ENCODE data around the gene IKBKE. TPM values are rescaled to one million over a fixed set of nuclear protein-coding genes. Genes with fewer than 3 reads are reported as not detected.

The IKBKE gene
- polyA plus RNA-seq, 1 donor (not counting 4 experiments of a cell fraction or from before 2014, with no cell fraction given) = 8.9 TPM

DNA sequence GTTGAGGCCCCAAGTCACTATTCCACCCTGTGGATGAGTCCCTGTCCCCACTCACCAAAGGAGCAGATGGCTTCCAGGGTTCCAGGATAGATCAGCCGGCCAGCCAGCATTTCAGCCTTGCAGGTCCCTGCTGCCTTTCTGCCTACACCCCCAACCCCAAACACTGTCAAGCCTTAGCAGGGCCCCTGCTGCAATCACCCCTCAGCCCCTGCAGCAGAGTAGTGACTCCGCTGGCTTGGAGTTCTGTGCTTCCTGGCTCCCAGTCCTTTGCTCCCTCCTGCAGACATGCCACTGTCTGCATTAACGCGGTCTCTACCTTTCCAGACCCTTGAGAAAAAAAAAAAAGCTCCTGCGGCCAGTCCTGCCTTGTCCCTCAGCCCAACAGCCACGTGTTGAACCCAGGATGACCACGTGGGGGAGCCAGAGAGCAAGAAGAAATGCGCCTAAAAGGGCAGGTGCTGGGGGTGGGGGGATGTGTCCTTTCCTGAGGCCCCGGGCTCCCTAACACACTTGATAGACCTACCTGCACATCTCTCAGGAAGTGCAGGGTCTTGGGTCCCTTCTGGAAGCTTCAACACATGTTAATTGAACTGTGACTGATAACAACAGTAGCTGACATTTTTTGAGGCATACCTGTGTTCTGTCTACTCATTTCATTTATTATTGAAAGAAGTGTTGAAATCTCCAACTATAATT is 74.4 kb downstream of the IKBKE start:
- peaks cover 0 to 1% of the 10 kb centered on the region in 2 experiments for H3K36me3 ChIP-seq (ENCODE audit: control insufficient read depth in 2 of 2, extremely low read depth in 1 of 2, insufficient read depth in 2 of 2, low read length in 2 of 2)
- H3K27me3 ChIP-seq (ENCODE audit: control insufficient read depth, extremely low read depth, insufficient read depth, low read length) = no peaks in the 10 kb centered on the region
- H2AFZ ChIP-seq (ENCODE audit: control insufficient read depth, low read length) = no peak overlapping the region
- H3K27ac ChIP-seq (ENCODE audit: control insufficient read depth, insufficient read depth, low read length) = no peak overlapping the region
- no peaks in the 10 kb centered on the region for H3K9me3 ChIP-seq (ENCODE audit: control insufficient read depth, low read depth, low read length)
- FAIRE-seq (no peak), DNase-seq (ENCODE audit: low read depth, low spot score) (no peak)
- H3K4me1 ChIP-seq (ENCODE audit: control insufficient read depth, extremely low read depth, insufficient read depth, low read length) = peaks cover 3% of the 10 kb centered on the region
- no peaks in the 10 kb centered on the region for H3K9me1 ChIP-seq (ENCODE audit: control insufficient read depth, extremely low read depth, insufficient read depth, low read length)
- no peak overlapping the region for H3K4me2 ChIP-seq (ENCODE audit: control insufficient read depth, extremely low read depth, insufficient read depth, low read depth, low read length)
- H3K9ac ChIP-seq (ENCODE audit: control insufficient read depth, extremely low read depth, insufficient read depth, low read length) = no peak overlapping the region
- dilution Hi-C loops (cut with MboI; ENCODE audit: extremely low pct_ligation_motif_present, low sequenced_read_pairs) = no loop called here
- no peak overlapping the region for H3K4me3 ChIP-seq (ENCODE audit: control insufficient read depth in 2 of 3, extremely low read depth in 1 of 3, insufficient read depth in 2 of 3, low read depth in 1 of 3, low read length in 3 of 3)
- H3K79me2 ChIP-seq (ENCODE audit: control insufficient read depth, insufficient read depth, low read length) = no peaks in the 10 kb centered on the region
- H4K20me1 ChIP-seq (ENCODE audit: control insufficient read depth, extremely low read depth, insufficient read depth, low read length) = no peaks in the 10 kb centered on the region
- TF ChIP-seq CTCF (optimal IDR thresholded peaks at IDR 0.05 in 1 of 3, IDR thresholded peaks at IDR 0.05 in 1 of 3, conservative IDR thresholded peaks at IDR 0.05 in 1 of 3; ENCODE audit: extremely low read depth in 1 of 3, insufficient read depth in 2 of 3, low read length in 3 of 3) = peak; percentile 87
- no peak for TF ChIP-seq EZH2 (IDR thresholded peaks at IDR 0.05; ENCODE audit: low read length)

GRCh38 chr1:206545351-206545750 is 75.1 kb downstream of the IKBKE start:
- DNase-seq (ENCODE audit: low read depth, low spot score) (no peak), FAIRE-seq (no peak)
- H3K36me3 ChIP-seq (ENCODE audit: control insufficient read depth in 2 of 2, extremely low read depth in 1 of 2, insufficient read depth in 2 of 2, low read length in 2 of 2) = peaks cover 0 to under 1% of the 10 kb centered on the region in 2 experiments
- no peak overlapping the region for H3K4me3 ChIP-seq (ENCODE audit: control insufficient read depth in 2 of 3, extremely low read depth in 1 of 3, insufficient read depth in 2 of 3, low read depth in 1 of 3, low read length in 3 of 3)
- H4K20me1 ChIP-seq (ENCODE audit: control insufficient read depth, extremely low read depth, insufficient read depth, low read length) = no peaks in the 10 kb centered on the region
- H3K4me1 ChIP-seq (ENCODE audit: control insufficient read depth, extremely low read depth, insufficient read depth, low read length) = peaks cover 4% of the 10 kb centered on the region
- no peak overlapping the region for H3K9ac ChIP-seq (ENCODE audit: control insufficient read depth, extremely low read depth, insufficient read depth, low read length)
- H3K27ac ChIP-seq (ENCODE audit: control insufficient read depth, insufficient read depth, low read length) = no peak overlapping the region
- no peaks in the 10 kb centered on the region for H3K9me3 ChIP-seq (ENCODE audit: control insufficient read depth, low read depth, low read length)
- H3K9me1 ChIP-seq (ENCODE audit: control insufficient read depth, extremely low read depth, insufficient read depth, low read length) = no peaks in the 10 kb centered on the region
- no peaks in the 10 kb centered on the region for H3K79me2 ChIP-seq (ENCODE audit: control insufficient read depth, insufficient read depth, low read length)
- H3K4me2 ChIP-seq (ENCODE audit: control insufficient read depth, extremely low read depth, insufficient read depth, low read depth, low read length) = no peak overlapping the region
- dilution Hi-C loops (cut with MboI; ENCODE audit: extremely low pct_ligation_motif_present, low sequenced_read_pairs) = no loop called here
- no peaks in the 10 kb centered on the region for H3K27me3 ChIP-seq (ENCODE audit: control insufficient read depth, extremely low read depth, insufficient read depth, low read length)
- no peak for TF ChIP-seq CTCF (optimal IDR thresholded peaks at IDR 0.05 in 1 of 3, IDR thresholded peaks at IDR 0.05 in 1 of 3, conservative IDR thresholded peaks at IDR 0.05 in 1 of 3; ENCODE audit: extremely low read depth in 1 of 3, insufficient read depth in 2 of 3, low read length in 3 of 3)
- no peak overlapping the region for H2AFZ ChIP-seq (ENCODE audit: control insufficient read depth, low read length)

Small RNA genes within 50 kb of the gene (small RNA-seq; reads per million reads assigned to genes)
- gene MIR6769B (ENCODE audit: insufficient read length in 3 of 3, low read depth in 3 of 3, low replicate concordance in 1 of 3) = 0 to 0.25 (median 0) reads per million in 3 experiments

Other genes starting within 250 kb of the IKBKE start
- 2.1 to 2.5 TPM (median 2.4 TPM) in 3 replicates for gene RASSF5, start 37.1 kb downstream of the IKBKE start, polyA plus RNA-seq
- gene EIF2D, start 142.0 kb downstream of the IKBKE start, polyA plus RNA-seq = 59.9 to 66.4 TPM (median 60.6 TPM) in 3 replicates
- gene DYRK3, start 165.1 kb downstream of the IKBKE start, polyA plus RNA-seq = 9.9 to 15.0 TPM (median 11.8 TPM) in 3 replicates
- 41.5 to 67.0 TPM (median 42.1 TPM) in 3 replicates for gene MAPKAPK2, start 214.4 kb downstream of the IKBKE start, polyA plus RNA-seq

All from keratinocyte (primary cell).